Neuron (in vitro differentiated cells): Measurements from ENCODE around the gene NCF4.

Source experiments
- H2AFZ ChIP-seq: one replicate; pipeline ENCODE4 v1.6.1; 2013; ENCODE audit warnings: low read depth, mild to moderate bottlenecking, inconsistent platforms, low read length, moderate library complexity
- H3K27me3 ChIP-seq: one replicate; pipeline ENCODE4 v1.6.1; 2013; ENCODE audit warnings: low read length; ENCODE audit not compliant: insufficient read depth
- H3K36me3 ChIP-seq: one replicate; pipeline ENCODE4 v1.6.1; 2013; ENCODE audit warnings: low read length; ENCODE audit not compliant: insufficient read depth
- H3K4me1 ChIP-seq: one replicate; pipeline ENCODE4 v1.6.1; 2013; ENCODE audit warnings: low read length; ENCODE audit not compliant: insufficient read depth
- H3K4me3 ChIP-seq: 2 replicates; pipeline ENCODE4 v1.5.1; 2013; ENCODE audit warnings: mild to moderate bottlenecking, low read length, moderate library complexity
- H3K9me3 ChIP-seq: one replicate; pipeline ENCODE4 v1.6.1; 2013; ENCODE audit warnings: low read length

The NCF4 gene

DNA sequence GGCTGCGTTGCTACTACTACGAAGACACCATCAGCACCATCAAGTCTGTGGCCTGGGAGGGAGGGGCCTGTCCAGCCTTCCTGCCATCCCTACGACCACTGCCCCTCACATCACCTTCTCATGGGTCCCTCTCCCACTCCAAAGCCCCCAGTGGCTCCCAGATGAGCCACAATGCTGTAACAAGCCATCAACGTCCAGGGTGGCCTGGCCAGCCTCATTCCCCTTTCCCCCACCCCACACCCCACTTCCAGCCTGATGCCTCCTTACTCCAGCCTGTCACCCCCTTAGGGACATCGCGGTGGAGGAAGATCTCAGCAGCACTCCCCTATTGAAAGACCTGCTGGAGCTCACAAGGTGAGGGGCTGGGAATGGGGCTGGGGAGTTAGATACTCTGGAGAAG lies 14.9 kb downstream of the NCF4 start:
- H3K4me3 ChIP-seq = no peak overlapping the region
- no peak overlapping the region for H2AFZ ChIP-seq
- H3K9me3 ChIP-seq = peaks cover 4% of the 10 kb centered on the region
- H3K4me1 ChIP-seq = no peaks in the 10 kb centered on the region
- H3K36me3 ChIP-seq = no peaks in the 10 kb centered on the region
- H3K27me3 ChIP-seq = peaks cover 10% of the 10 kb centered on the region

DNA sequence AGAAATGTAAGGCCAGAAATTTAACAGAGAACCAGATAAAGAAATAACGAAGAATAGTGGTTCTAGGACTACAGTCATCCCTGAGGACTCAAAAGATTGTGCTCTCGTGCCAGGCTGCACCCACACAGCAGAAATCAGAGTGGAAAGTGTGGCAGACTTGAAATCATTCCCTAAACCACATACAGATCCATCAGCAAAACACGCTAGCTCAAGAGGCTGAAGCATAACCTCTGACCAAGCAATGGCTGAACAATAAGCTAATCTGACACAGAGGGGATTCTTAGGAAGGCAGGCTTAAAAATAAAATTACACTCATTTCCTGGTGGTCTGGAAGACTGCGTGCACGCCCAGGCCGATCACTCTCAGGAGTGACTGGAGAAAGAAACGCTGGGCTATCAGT lies 19.0 kb downstream of the NCF4 start:
- Histone ChIP-seq H3K27me3 (peaks cover 13% of the 10 kb centered on the region), H3K36me3 (no peaks in the 10 kb centered on the region), H3K4me3 (no peak overlapping the region), H3K9me3 (peaks cover 4% of the 10 kb centered on the region), H3K4me1 (no peaks in the 10 kb centered on the region), H2AFZ (no peak overlapping the region)

DNA sequence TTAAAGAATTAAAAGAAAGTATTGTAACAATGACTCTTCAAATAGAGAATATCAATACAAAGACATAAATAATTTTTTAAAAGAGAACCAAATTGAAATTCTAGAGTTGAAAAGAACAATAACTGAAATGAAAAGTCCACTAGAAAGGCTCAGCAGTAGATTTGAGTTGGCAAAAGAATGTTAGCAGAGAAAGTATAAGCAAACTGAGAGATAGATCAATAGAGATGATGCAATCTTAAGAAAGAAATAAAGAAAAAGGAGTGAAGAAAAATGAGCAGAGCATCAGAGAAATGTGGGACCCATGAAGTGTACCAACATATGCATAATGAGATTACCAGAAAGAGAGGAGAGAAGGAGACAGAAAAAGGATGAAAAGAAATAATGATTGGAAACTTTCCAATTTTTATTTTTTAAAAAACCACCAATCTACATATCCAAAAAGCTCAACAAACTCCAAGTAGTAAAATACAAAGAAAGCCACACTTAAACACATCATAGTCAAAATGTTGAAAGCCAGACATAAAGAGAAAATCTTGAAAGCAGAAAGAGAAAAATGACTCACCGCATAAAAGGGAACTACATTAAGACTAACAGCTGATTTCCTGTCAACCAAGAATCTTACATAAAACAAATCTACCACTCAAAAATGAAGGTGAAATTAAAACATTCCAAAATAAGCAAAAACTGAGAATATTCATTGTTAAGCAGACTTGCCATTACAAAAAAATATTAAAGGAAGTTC lies 20.9 kb downstream of the NCF4 start:
- Histone ChIP-seq H3K4me1 (no peaks in the 10 kb centered on the region), H3K9me3 (peaks cover 4% of the 10 kb centered on the region), H3K36me3 (no peaks in the 10 kb centered on the region), H2AFZ (no peak overlapping the region), H3K27me3 (peaks cover 7% of the 10 kb centered on the region), H3K4me3 (no peak overlapping the region)

DNA sequence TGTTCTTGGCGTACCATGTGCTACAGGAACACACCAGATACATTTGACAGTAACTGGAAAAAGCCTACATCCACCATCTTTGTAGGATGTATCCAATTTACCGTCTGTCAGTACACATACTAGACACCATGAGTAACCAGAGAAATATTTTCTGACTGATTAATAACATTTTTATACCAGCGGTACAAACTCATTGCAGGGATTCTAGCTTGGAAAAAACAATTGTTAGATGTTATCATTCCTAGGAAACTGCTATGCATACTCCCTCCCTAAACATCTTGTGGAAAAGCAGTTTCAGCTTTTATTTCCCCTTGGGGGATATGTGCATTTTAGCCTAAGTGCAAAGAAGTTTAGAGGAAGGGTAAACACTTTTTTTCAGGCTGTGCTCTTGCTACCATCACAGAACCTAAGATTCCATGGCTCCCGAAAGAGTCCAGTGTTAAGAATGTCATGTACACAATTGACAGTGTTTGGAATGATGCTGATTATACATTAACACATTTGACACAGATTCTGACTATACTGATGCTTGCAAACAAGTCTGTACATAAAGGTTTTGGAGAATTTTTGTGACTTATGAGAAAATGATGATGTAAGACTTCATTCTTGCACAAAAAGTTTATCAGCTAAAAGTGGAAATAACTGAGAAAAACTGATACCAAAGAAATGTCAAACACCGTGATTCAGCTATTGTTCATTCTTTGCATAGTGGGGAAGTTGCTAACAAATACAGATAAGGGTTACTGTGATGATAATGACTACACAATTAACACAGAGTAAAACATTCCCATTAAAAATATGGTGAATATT lies 23.7 kb downstream of the NCF4 start:
- Histone ChIP-seq H3K4me3 (no peak overlapping the region), H3K4me1 (no peaks in the 10 kb centered on the region), H2AFZ (no peak overlapping the region), H3K36me3 (no peaks in the 10 kb centered on the region), H3K27me3 (peaks cover 4% of the 10 kb centered on the region), H3K9me3 (peaks cover 5% of the 10 kb centered on the region)

DNA sequence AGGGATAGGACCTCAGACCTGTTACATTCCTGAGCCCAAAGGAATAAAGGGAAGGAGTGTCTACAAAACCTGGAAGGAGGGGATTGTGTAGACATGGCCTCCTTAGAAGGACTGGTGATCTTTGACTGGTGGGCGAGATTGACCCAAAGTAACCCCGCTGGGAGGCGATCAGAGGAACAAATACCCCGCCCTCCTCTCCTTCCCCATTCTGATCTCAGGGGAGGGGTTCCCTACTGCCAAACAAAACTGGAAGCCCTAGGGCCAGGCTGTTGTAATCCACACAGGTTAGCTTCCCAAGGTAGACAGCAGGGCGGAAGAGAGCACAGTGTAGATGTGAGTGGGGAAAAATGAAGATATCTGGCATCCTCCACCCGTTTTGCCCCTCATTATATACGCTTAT lies 24.7 kb downstream of the NCF4 start:
- Histone ChIP-seq H3K4me3 (no peak overlapping the region), H3K4me1 (no peaks in the 10 kb centered on the region), H3K36me3 (no peaks in the 10 kb centered on the region), H3K9me3 (peaks cover 1% of the 10 kb centered on the region), H2AFZ (no peak overlapping the region), H3K27me3 (peaks cover 4% of the 10 kb centered on the region)

DNA sequence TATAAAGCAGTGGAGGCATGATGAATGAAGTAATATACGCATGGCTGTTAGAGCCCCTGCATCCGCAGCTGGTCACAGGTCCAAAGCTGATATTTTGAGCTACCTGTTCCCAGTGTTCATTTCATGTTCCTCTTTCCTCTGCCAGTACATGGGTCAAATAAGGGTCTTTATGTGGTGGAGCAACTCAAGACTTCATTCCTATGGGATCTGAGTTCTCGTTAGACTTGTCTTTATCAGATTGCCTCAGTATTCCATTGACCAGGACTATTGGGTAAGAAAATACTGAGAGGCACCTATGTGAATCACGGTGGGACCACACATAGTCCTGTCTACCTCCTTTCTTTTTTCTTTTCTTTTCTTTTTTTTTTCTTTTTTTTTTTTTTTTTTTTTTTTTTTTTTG lies 25.2 kb downstream of the NCF4 start:
- Histone ChIP-seq H3K4me1 (no peaks in the 10 kb centered on the region), H3K4me3 (no peak overlapping the region), H3K36me3 (no peaks in the 10 kb centered on the region), H3K27me3 (peaks cover 4% of the 10 kb centered on the region), H2AFZ (no peak overlapping the region), H3K9me3 (peaks cover 1% of the 10 kb centered on the region)

DNA sequence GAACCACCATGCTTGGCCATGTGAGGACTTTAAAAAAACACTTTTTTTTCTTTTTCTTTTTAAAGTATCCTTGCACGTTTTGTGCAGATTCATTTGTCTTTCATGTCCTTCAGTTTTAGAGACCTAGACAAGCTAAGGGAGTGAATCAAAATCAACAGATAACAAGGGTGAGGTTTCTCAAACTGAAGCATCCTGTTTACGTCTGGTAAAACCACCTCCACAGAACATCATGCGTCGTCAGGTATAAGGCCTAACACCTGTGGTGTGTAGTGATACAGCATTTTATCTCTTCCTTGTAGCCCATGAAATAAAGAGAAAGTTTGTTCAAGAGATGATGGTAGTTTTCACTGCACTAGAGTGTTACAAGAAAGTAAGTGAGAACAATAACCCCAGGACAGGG lies 26.4 kb downstream of the NCF4 start:
- peaks cover 1% of the 10 kb centered on the region for H3K9me3 ChIP-seq
- H3K4me1 ChIP-seq = no peaks in the 10 kb centered on the region
- H3K36me3 ChIP-seq = no peaks in the 10 kb centered on the region
- no peak overlapping the region for H2AFZ ChIP-seq
- peaks cover 4% of the 10 kb centered on the region for H3K27me3 ChIP-seq
- no peak overlapping the region for H3K4me3 ChIP-seq

DNA sequence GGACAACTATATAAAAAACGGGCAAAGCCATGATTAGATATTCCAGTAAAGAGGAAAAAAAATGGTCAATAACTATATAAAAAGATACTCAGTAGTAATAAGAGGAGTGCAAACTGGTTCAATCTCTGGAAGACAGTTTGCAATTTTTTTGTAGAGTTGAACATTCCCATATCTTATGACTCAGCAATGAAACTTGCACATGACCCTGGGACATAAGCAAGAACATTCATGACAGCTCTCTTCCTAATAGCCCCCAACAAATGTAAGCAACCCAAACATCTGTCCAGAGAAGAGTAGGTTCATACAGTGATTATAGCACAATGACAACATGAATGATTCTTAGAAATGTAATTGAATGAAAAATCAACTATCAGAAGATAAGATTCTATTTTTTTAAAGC lies 30.8 kb downstream of the NCF4 start:
- Histone ChIP-seq H3K4me1 (no peaks in the 10 kb centered on the region), H3K27me3 (no peaks in the 10 kb centered on the region), H3K9me3 (peaks cover 1% of the 10 kb centered on the region), H2AFZ (no peak overlapping the region), H3K4me3 (no peak overlapping the region), H3K36me3 (no peaks in the 10 kb centered on the region)

DNA sequence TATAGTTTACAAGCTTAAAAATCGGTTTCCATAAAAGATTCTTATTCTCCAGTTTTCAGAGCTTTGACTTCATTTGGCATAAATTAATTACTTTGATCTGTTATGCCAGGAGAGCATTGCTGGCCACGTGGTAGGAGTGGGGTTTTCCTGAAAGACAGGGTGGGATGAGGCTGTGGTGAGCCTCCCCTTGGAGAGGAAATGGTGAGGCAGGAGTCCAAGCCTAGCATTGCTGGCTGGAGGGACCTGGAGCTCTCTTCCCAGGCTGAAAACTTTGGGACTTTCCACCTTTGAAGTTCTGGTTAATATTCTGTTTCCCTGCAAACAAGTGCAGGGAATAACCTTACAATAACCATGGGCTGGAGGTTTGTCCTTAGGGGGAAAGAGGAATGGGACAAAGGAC lies 31.5 kb downstream of the NCF4 start:
- no peaks in the 10 kb centered on the region for H3K36me3 ChIP-seq
- no peak overlapping the region for H3K4me3 ChIP-seq
- no peaks in the 10 kb centered on the region for H3K4me1 ChIP-seq
- H2AFZ ChIP-seq = no peak overlapping the region
- H3K9me3 ChIP-seq = peaks cover 1% of the 10 kb centered on the region
- H3K27me3 ChIP-seq = no peaks in the 10 kb centered on the region

DNA sequence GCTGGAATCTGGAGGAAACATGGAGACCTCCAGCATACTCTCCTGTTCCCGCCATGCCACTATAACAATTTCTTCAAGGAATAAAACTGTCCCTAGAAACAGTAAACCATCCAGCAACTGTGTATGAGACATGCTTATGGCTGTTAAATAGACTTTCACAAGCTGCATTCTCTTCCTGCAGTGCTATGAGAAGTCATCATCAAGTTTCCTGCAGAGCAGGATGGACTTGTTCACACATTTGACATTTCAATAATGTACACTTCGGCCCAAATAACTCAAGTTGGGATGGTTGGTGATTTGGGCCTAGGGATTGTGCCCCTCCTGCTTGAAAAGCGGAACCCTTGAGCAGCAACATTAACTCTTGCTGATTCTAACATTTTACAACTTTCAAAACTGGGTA lies 32.5 kb downstream of the NCF4 start:
- Histone ChIP-seq H3K4me1 (no peaks in the 10 kb centered on the region), H2AFZ (no peak overlapping the region), H3K27me3 (no peaks in the 10 kb centered on the region), H3K9me3 (peaks cover 1% of the 10 kb centered on the region), H3K36me3 (no peaks in the 10 kb centered on the region), H3K4me3 (no peak overlapping the region)

DNA sequence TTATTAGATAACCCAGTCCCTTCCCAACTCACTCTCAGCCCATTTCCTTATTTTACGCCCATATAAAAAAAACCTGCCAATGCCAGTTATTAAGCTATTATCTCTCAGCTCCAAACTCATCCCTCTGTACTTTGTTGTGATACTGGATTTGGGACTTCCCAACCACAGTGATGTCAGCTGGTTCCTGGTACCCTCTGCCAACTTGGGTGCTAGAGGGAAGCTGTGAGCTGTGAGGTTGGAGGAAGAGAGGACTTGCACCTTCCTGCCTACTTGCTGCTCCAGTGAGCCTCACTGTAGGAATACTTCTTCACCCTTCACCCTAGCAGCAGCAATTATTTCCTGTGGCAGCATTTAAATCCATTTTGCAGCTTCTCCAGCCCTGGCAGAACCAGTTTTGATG lies 33.5 kb downstream of the NCF4 start:
- Histone ChIP-seq H3K4me3 (no peak overlapping the region), H3K36me3 (no peaks in the 10 kb centered on the region), H3K9me3 (no peaks in the 10 kb centered on the region), H3K4me1 (no peaks in the 10 kb centered on the region), H2AFZ (no peak overlapping the region), H3K27me3 (peaks cover 3% of the 10 kb centered on the region)

DNA sequence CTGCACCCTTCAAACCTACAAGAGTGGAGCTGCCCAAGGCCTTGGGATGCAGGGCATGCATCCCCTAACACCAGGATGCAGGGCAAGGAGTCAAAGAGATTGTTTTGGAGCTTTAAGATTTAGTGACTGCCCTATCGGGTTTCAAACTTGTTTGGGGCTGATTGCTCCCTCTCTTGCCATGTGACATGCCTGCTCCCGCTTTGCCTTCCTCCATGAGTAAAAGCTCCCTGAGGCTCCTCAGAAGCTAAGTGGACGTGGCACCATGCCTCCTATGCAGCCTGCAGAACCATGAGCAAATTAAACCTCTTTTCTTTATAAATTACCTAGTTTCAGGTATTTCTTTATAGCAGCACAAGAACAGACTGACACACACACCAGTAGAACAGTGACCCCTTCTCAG lies 36.8 kb downstream of the NCF4 start:
- peaks cover 3% of the 10 kb centered on the region for H3K27me3 ChIP-seq
- no peaks in the 10 kb centered on the region for H3K9me3 ChIP-seq
- no peak overlapping the region for H3K4me3 ChIP-seq
- H3K36me3 ChIP-seq = no peaks in the 10 kb centered on the region
- no peaks in the 10 kb centered on the region for H3K4me1 ChIP-seq
- no peak overlapping the region for H2AFZ ChIP-seq

DNA sequence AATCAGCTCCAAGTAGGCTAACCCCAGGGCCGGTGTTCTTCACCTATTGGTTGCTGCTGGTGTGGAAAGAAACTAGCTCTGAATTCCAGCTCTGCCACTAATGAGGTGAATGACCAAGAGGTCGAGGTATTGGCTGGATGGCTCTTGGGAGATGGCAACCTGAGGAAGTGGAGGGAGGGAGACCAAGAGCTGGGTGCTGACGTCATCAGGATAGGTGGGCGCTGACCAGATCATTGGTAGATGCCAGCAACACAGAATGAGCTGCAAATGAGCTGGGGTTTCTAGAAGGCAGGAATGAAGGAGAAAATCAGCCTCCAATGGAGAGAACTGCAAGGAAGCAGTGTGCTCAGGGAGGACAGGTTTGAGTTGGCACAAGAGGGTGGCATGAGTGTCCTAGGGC lies 37.9 kb downstream of the NCF4 start:
- no peak overlapping the region for H2AFZ ChIP-seq
- H3K4me3 ChIP-seq = no peak overlapping the region
- H3K27me3 ChIP-seq = peaks cover 3% of the 10 kb centered on the region

More for the DNA sequence above, 37.9 kb downstream of the NCF4 start:
- Histone ChIP-seq H3K4me1 (no peaks in the 10 kb centered on the region), H3K36me3 (no peaks in the 10 kb centered on the region), H3K9me3 (no peaks in the 10 kb centered on the region)
